HG02938 (cell line): ENCODE measurements around the gene ZDHHC5.
"Not testable (repeated sequence)": the region's sequence is repeated elsewhere in the genome, so short reads cannot be mapped to it uniquely, and the experiment has no call there.

Experiments
- ATAC-seq: cut with Tn5 transposase; IDR thresholded peaks from one replicate; pipeline ENCODE4 v1.9.1; 2021; ENCODE audit warnings: mild to moderate bottlenecking, moderate library complexity; ENCODE audit not compliant: unreplicated experiment

The ZDHHC5 gene

GRCh38 chr11:57644748-57645688 lies 22.9 kb upstream of the ZDHHC5 start:
- peak; percentile 61 for ATAC-seq

GRCh38 chr11:57645689-57646085 lies 22.2 kb upstream of the ZDHHC5 start:
- ATAC-seq, result no peak

GRCh38 chr11:57646194-57646798 lies 21.6 kb upstream of the ZDHHC5 start:
- ATAC-seq, result no peak

GRCh38 chr11:57646799-57647303 lies 21.1 kb upstream of the ZDHHC5 start:
- ATAC-seq, result no peak

- no peak for ATAC-seq
Observed at GRCh38 chr11:57647372-57647771, 20.5 kb upstream of the ZDHHC5 start.

- ATAC-seq, result no peak
Observed at GRCh38 chr11:57647960-57648800, 19.7 kb upstream of the ZDHHC5 start.

- ATAC-seq, result no peak
Observed at GRCh38 chr11:57648801-57649735, 18.8 kb upstream of the ZDHHC5 start.

GRCh38 chr11:57649826-57650738 lies 17.8 kb upstream of the ZDHHC5 start, which contains the start of gene YPEL4:
Gene YPEL4, minus strand, starts transcription at chr11:57649912. Its CDS starts 2,805 bp downstream, at chr11:57647107.
- no peak for ATAC-seq

GRCh38 chr11:57650739-57651090 lies 17.2 kb upstream of the ZDHHC5 start:
- ATAC-seq, result no peak

- no peak for ATAC-seq
Observed at GRCh38 chr11:57651408-57651807, 16.5 kb upstream of the ZDHHC5 start.

- not testable (repeated sequence) for ATAC-seq
Observed at GRCh38 chr11:57652230-57652629, 15.7 kb upstream of the ZDHHC5 start.

GRCh38 chr11:57652662-57653061 lies 15.3 kb upstream of the ZDHHC5 start:
- ATAC-seq, result no peak

- no peak for ATAC-seq
Observed at GRCh38 chr11:57653163-57653562, 14.8 kb upstream of the ZDHHC5 start.

GRCh38 chr11:57656885-57657193 lies 11.1 kb upstream of the ZDHHC5 start:
- ATAC-seq, result no peak

GRCh38 chr11:57657194-57658022 lies 10.5 kb upstream of the ZDHHC5 start, which contains the start of gene CLP1:
Gene CLP1, plus strand, starts transcription at chr11:57657762. Its CDS starts 1,715 bp downstream, at chr11:57659477.
- ATAC-seq, result peak; percentile 98

GRCh38 chr11:57658023-57658361 lies 9.9 kb upstream of the ZDHHC5 start:
- ATAC-seq, result no peak

- no peak for ATAC-seq
Observed at GRCh38 chr11:57659669-57660068, 8.2 kb upstream of the ZDHHC5 start.

GRCh38 chr11:57662893-57663292 lies 5.0 kb upstream of the ZDHHC5 start:
- ATAC-seq, result no peak
